K562 (cell line): Measurements from ENCODE around the gene RET. TPM values are rescaled to one million over a fixed set of nuclear protein-coding genes. Genes with fewer than 3 reads are reported as not detected.
A peak's percentile ranks its signal among the peaks of the same experiment; 100 is the strongest.

Experiments
- ATAC-seq: fragments of 200-7000 bp; cut with Tn5 transposase; 3 replicates; pipeline ENCODE4 v1.9.1; 2020; ENCODE audit warnings: moderate library complexity
- BruUV-seq: library from RNA; stranded (reverse); fragments of 400-500 nt; replicated peaks from 2 replicates; lab custom pipeline; 2021; lab: Mats Ljungman, UMichigan
- CTCF ChIA-PET: fragments of 300-600 bp; formaldehyde crosslinking; extraction: SDS; loops from one replicate; lab custom pipeline; 2021; ENCODE audit warnings: low intra/inter-chr PET ratio; lab: Yijun Ruan, JAX
- POLR2A ChIA-PET: fragments of 300-600, 350-650 bp; sonication (Branson Sonifier 250); formaldehyde crosslinking; extraction: SDS; loops from one replicate; lab custom pipeline; 2021; ENCODE audit warnings: antibody characterized with exemption, inconsistent platforms; lab: Yijun Ruan, JAX
- DNase-seq, 4 experiments: peaks; one replicate each; pipeline versions ENCODE4 v3.0.0 to v3.0.0-alpha.2; 2011 to 2018; ENCODE audit warnings: low spot score in 3 of 4, mixed read lengths in 3 of 4; ENCODE audit errors: extremely low read depth in 1 of 4
- FAIRE-seq: peaks from 2 replicates; lab custom pipeline; 2011; peaks lifted over from hg19 to GRCh38; lab: Jason Lieb, UNC
- H2AFZ ChIP-seq: 2 replicates; pipeline ENCODE4 v1.6.0; 2011; ENCODE audit warnings: low read depth, low read length, control low read depth, inconsistent platforms
- H3K27ac ChIP-seq: fragments of 200-600 bp; 3 replicates; pipeline ENCODE4 v1.8.0; 2011; ENCODE audit warnings: low read depth, mild to moderate bottlenecking, control low read depth, inconsistent platforms, low read length, moderate library complexity, mixed read lengths; ENCODE audit errors: extremely low read depth
- H3K27me3 ChIP-seq, 2 experiments: fragments of 300-600 bp in 1 of 2; 2 replicates in 1 of 2; 3 replicates in 1 of 2; pipeline versions ENCODE4 v1.6.0 to v1.8.0; 2011; ENCODE audit warnings: inconsistent platforms in 2 of 2, low read length in 2 of 2, mild to moderate bottlenecking in 1 of 2, mixed read lengths in 1 of 2, moderate library complexity in 1 of 2; ENCODE audit not compliant: control insufficient read depth in 2 of 2, insufficient read depth in 2 of 2
- H3K36me3 ChIP-seq: fragments of 300-600 bp; 3 replicates; pipeline ENCODE4 v1.8.0; 2011; ENCODE audit warnings: mild to moderate bottlenecking, low read length, inconsistent platforms; ENCODE audit not compliant: control insufficient read depth, insufficient read depth
- H3K4me1 ChIP-seq, 2 experiments: fragments of 200-600 bp in 1 of 2; replicated peaks in 1 of 2; 2 replicates in 1 of 2; 3 replicates in 1 of 2; pipeline versions ENCODE4 v1.5.1 to v1.8.0; 2011; ENCODE audit warnings: inconsistent platforms in 2 of 2, low read length in 2 of 2, mild to moderate bottlenecking in 1 of 2, mixed read lengths in 1 of 2, moderate library complexity in 1 of 2; ENCODE audit not compliant: control insufficient read depth in 2 of 2, insufficient read depth in 2 of 2
- H3K4me2 ChIP-seq: 2 replicates; pipeline ENCODE4 v1.6.1; 2011; ENCODE audit warnings: low read length, control low read depth, inconsistent platforms, mixed read lengths; ENCODE audit not compliant: insufficient read depth
- H3K4me3 ChIP-seq: fragments of 200-600 bp; sonication (generic), shearing (Covaris generic); 2 replicates; pipeline ENCODE4 v1.5.1; 2016; ENCODE audit warnings: control low read depth, inconsistent platforms
- H3K79me2 ChIP-seq: fragments of 200-600 bp; 3 replicates; pipeline ENCODE4 v1.8.0; 2011; ENCODE audit warnings: low read length, inconsistent platforms; ENCODE audit not compliant: control insufficient read depth, insufficient read depth
- H3K9ac ChIP-seq, 2 experiments: 2 replicates each; pipeline versions ENCODE4 v1.6.0 to v1.6.1; 2011; ENCODE audit warnings: low read depth in 2 of 2, low read length in 2 of 2, control low read depth in 1 of 2, inconsistent platforms in 1 of 2, mild to moderate bottlenecking in 1 of 2, mixed read lengths in 1 of 2; ENCODE audit not compliant: insufficient read depth in 1 of 2
- H3K9me1 ChIP-seq: one replicate; pipeline ENCODE4 v1.6.0; 2011; ENCODE audit warnings: inconsistent platforms, mild to moderate bottlenecking, low read length, moderate library complexity; ENCODE audit not compliant: control insufficient read depth, insufficient read depth
- H3K9me3 ChIP-seq: replicated peaks from 2 replicates; pipeline ENCODE4 v1.5.1; 2011; ENCODE audit warnings: low read depth, low read length, inconsistent platforms; ENCODE audit not compliant: control insufficient read depth, insufficient read depth
- H4K20me1 ChIP-seq: replicated peaks from 2 replicates; pipeline ENCODE4 v1.6.1; 2011; ENCODE audit warnings: low read length, inconsistent platforms, mixed read lengths; ENCODE audit not compliant: control insufficient read depth, insufficient read depth
- CC2D1A ChIP-seq: fragments of 450-650 bp; IDR thresholded peaks from 2 replicates; pipeline ENCODE4 v1.6.1; 2017; ENCODE audit warnings: mild to moderate bottlenecking
- COPS2 ChIP-seq: fragments of 450-650 bp; conservative IDR thresholded peaks from 2 replicates; pipeline ENCODE4 v1.6.1; 2016; ENCODE audit warnings: mild to moderate bottlenecking, moderate library complexity
- CREBBP ChIP-seq: IDR thresholded peaks from one replicate; pipeline ENCODE4 v1.6.1; 2012; ENCODE audit warnings: low read depth, mild to moderate bottlenecking, control low read depth, inconsistent platforms, low read length
- E2F3 ChIP-seq: fragments of 250-450 bp; sonication (Bioruptor Pico); IDR thresholded peaks from 2 replicates; pipeline ENCODE4 v1.4.0; 2020; ENCODE audit warnings: mild to moderate bottlenecking
- NFIC ChIP-seq: fragments of 450-650 bp; IDR thresholded peaks from 2 replicates; pipeline ENCODE4 v1.6.1; 2017; ENCODE audit warnings: mild to moderate bottlenecking, inconsistent platforms
- ZC3H8 ChIP-seq: fragments of 450-650 bp; IDR thresholded peaks from 2 replicates; pipeline ENCODE4 v1.6.1; 2017
- ZKSCAN1 ChIP-seq: fragments of 150-350 bp; IDR thresholded peaks from 2 replicates; pipeline ENCODE4 v1.6.1; 2016; ENCODE audit warnings: low read depth, low read length
- WGBS: fragments of 100-300 bp; shearing (Covaris generic); methylation state at CpG from one replicate; pipeline ENCODE4 v1.1.6; 2016; ENCODE audit warnings: low coverage, mixed read lengths; ENCODE audit not compliant: insufficient coverage; ENCODE audit errors: missing lambda C conversion rate; 5-methylcytosine and 5-hydroxymethylcytosine counted together
- in situ Hi-C: fragments of 300-500 bp; cut with MboI; formaldehyde crosslinking; loops from 4 replicates; pipeline ENCODE4 v1.15.0; 2018; ENCODE audit warnings: inconsistent platforms, mixed read lengths
- intact Hi-C: fragments of 100-400 bp; cut with micrococcal nuclease; formaldehyde crosslinking; loops from 2 replicates; pipeline ENCODE4 v1.14.2; 2022
- polyA plus RNA-seq, 8 experiments: library from polyadenylated mRNA; depleted of rRNA in 4 of 8; stranded (reverse) in 5 of 8; unstranded in 3 of 8; fragments of >200 nt; fragmentation: Nextera tagmentation in 2 of 8; fragmentation: Illumina TruSeq in 1 of 8; extraction: Ambion mirVana in 2 of 8; extraction: Trizol in 1 of 8; gene quantifications; 2 replicates each; pipeline versions ENCODE4 v1.2.1 to v1.2.3, GENCODE V29; 2011 to 2014; ENCODE audit warnings: inconsistent platforms in 1 of 8, missing spikeins in 1 of 8
- total RNA-seq, 7 experiments: library from RNA; depleted of rRNA in 6 of 7; stranded (reverse); fragments of >200 nt in 6 of 7; fragmentation: Illumina TruSeq in 2 of 7; extraction: Trizol in 2 of 7; gene quantifications; 2 replicates each; pipeline versions ENCODE4 v1.2.1 to v1.2.3, GENCODE V29; 2011 to 2021; ENCODE audit warnings: low replicate concordance in 1 of 7
- TF ChIP-seq, protein P1 (sequence below): fragments of 450-650 bp; IDR thresholded peaks from 2 replicates; pipeline ENCODE4 v1.6.1; 2017; ENCODE audit warnings: mild to moderate bottlenecking, moderate library complexity
- TF ChIP-seq, protein P2 (sequence below): sonication (generic); formaldehyde crosslinking; IDR thresholded peaks from 2 replicates; pipeline ENCODE4 v1.8.1; 2022; ENCODE audit warnings: missing genetic modification reagents

The RET gene
- total and polyA plus RNA-seq, 9 of the 15 experiments (the other 6 are each of a cell fraction or from before 2014, with no cell fraction given): 0.04 to 0.05 TPM; not detected in 7

GRCh38 chr10:43121444-43121843, 44.6 kb downstream of the RET start:
- Histone ChIP-seq H3K4me3 (no peak overlapping the region), H3K27me3 (peaks cover 19 to 84% of the 10 kb centered on the region in 2 experiments), H3K4me2 (no peak overlapping the region), H3K4me1 (peaks cover 0 to 14% of the 10 kb centered on the region in 2 experiments; a peak in 1 of 5 replicates), H3K36me3 (no peaks in the 10 kb centered on the region), H3K9ac (no peak overlapping the region), H3K79me2 (no peaks in the 10 kb centered on the region), H4K20me1 (0 out of 2 replicates have a peak, but pooled peaks cover 7% of the 10 kb centered on the region), H3K27ac (no peak overlapping the region), H3K9me3 (no peaks in the 10 kb centered on the region), H3K9me1 (no peaks in the 10 kb centered on the region), H2AFZ (no peak overlapping the region)
- intact Hi-C loops (no loop called here), in situ Hi-C loops (no loop called here)
- FAIRE-seq (no peak), DNase-seq (no peak), ATAC-seq (no peak)
- ChIA-PET CTCF (no interaction called here), POLR2A (interaction anchor here (0.7 to 0.9 kb wide), 2 partner anchors 55 to 95 kb away, joined by 3 read pairs; no protein-coding TSS in a partner anchor)
- 8% methylated on average over 1 of the region's 1 CpG for WGBS
- TF ChIP-seq CC2D1A (no peak), ZKSCAN1 (no peak), NFIC (peak; percentile 52)
- TF ChIP-seq, protein P1, sequence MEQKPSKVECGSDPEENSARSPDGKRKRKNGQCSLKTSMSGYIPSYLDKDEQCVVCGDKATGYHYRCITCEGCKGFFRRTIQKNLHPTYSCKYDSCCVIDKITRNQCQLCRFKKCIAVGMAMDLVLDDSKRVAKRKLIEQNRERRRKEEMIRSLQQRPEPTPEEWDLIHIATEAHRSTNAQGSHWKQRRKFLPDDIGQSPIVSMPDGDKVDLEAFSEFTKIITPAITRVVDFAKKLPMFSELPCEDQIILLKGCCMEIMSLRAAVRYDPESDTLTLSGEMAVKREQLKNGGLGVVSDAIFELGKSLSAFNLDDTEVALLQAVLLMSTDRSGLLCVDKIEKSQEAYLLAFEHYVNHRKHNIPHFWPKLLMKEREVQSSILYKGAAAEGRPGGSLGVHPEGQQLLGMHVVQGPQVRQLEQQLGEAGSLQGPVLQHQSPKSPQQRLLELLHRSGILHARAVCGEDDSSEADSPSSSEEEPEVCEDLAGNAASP: no peak
- no TSS peak for BruUV-seq

DNA sequence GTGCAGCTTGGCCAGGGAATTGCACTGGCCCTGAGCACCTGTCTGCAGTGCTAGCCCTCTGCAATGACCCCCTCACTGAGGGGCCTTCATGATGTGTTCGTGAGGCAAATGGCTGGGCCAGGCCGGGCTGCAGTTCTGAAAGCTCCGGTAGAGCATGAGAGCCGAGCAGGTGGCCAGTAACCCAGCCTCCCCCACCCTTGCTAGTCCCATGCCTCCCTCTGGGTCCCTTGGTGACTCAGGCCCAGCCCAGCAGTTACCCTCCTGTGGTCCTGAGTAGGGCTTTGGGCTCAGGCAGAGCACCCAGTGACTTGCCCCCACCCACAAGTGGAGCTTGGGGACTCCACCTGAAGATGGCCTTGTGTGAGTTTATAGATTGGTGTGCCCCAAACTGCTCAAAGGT, 45.2 kb downstream of the RET start:
- intact Hi-C loops: no loop called here
- Histone ChIP-seq H3K9me1 (no peaks in the 10 kb centered on the region), H3K9me3 (no peaks in the 10 kb centered on the region), H3K36me3 (no peaks in the 10 kb centered on the region), H3K79me2 (no peaks in the 10 kb centered on the region), H3K27ac (no peak overlapping the region), H3K9ac (no peak overlapping the region), H4K20me1 (0 out of 2 replicates have a peak, but pooled peaks cover 4% of the 10 kb centered on the region), H3K27me3 (peaks cover 25 to 82% of the 10 kb centered on the region in 2 experiments)
- in situ Hi-C loops: no loop called here
- DNase-seq (no peak), FAIRE-seq (no peak), ATAC-seq (no peak)
- 0% methylated on average over 4 of the region's 4 CpGs for WGBS
- POLR2A ChIA-PET: interaction anchor here (0.7 kb wide), 1 partner anchor 94 kb away, joined by 3 read pairs; no protein-coding TSS in a partner anchor
- CTCF ChIA-PET: no interaction called here
- no peak for TF ChIP-seq COPS2
- TF ChIP-seq, protein P2, sequence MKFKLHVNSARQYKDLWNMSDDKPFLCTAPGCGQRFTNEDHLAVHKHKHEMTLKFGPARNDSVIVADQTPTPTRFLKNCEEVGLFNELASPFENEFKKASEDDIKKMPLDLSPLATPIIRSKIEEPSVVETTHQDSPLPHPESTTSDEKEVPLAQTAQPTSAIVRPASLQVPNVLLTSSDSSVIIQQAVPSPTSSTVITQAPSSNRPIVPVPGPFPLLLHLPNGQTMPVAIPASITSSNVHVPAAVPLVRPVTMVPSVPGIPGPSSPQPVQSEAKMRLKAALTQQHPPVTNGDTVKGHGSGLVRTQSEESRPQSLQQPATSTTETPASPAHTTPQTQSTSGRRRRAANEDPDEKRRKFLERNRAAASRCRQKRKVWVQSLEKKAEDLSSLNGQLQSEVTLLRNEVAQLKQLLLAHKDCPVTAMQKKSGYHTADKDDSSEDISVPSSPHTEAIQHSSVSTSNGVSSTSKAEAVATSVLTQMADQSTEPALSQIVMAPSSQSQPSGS (CRISPR knock-in tag): no peak
- TF ChIP-seq CREBBP: no peak
- TF ChIP-seq E2F3 (CRISPR knock-in tag): no peak
- no peak for TF ChIP-seq ZC3H8
- TF ChIP-seq, all 486 proteins: peak for 0
- Histone ChIP-seq H3K4me1 (peaks cover 0 to 16% of the 10 kb centered on the region in 2 experiments; a peak in 1 of 5 replicates), H2AFZ (no peak overlapping the region), H3K4me2 (no peak overlapping the region), H3K4me3 (no peak overlapping the region)
- no TSS peak for BruUV-seq
